CD14-positive monocyte (primary cell): Measurements from ENCODE around the gene CLN5. TPM values are rescaled to one million over a fixed set of nuclear protein-coding genes. Genes with fewer than 3 reads are reported as not detected.

ENCODE experiments used
- DNase-seq, 3 donors: peaks; one replicate each; pipeline ENCODE4 v3.0.0-alpha.2; 2011 to 2022
- H2AFZ ChIP-seq: 2 replicates; pipeline ENCODE4 v1.6.0; 2012; ENCODE audit warnings: mild to moderate bottlenecking, low read depth, low read length, inconsistent platforms; ENCODE audit not compliant: insufficient read depth, poor library complexity, severe bottlenecking
- H3K27ac ChIP-seq, 2 donors: 1 replicate in 1 of 2; 2 replicates in 1 of 2; pipeline ENCODE4 v1.5.1; 2012 to 2013; ENCODE audit warnings: low read length in 2 of 2, control low read depth in 1 of 2, inconsistent platforms in 1 of 2, low read depth in 1 of 2, mild to moderate bottlenecking in 1 of 2
- H3K27me3 ChIP-seq, 2 donors: one replicate each; pipeline versions ENCODE4 v1.6.0 to v1.6.1; 2011 to 2013; ENCODE audit warnings: low read length in 2 of 2; ENCODE audit not compliant: control insufficient read depth in 2 of 2, insufficient read depth in 2 of 2
- H3K36me3 ChIP-seq, 2 donors: replicated peaks in 1 of 2; 1 replicate in 1 of 2; 2 replicates in 1 of 2; pipeline versions ENCODE4 v1.5.1 to v1.6.1; 2012 to 2013; ENCODE audit warnings: low read length in 2 of 2, control low read depth in 1 of 2, inconsistent platforms in 1 of 2, mild to moderate bottlenecking in 1 of 2; ENCODE audit not compliant: insufficient read depth in 2 of 2, control insufficient read depth in 1 of 2
- H3K4me1 ChIP-seq, 2 donors: 1 replicate in 1 of 2; 2 replicates in 1 of 2; pipeline versions ENCODE4 v1.5.1 to v1.6.1; 2012 to 2013; ENCODE audit warnings: low read length in 2 of 2, control low read depth in 1 of 2, inconsistent platforms in 1 of 2, mild to moderate bottlenecking in 1 of 2, moderate library complexity in 1 of 2; ENCODE audit not compliant: insufficient read depth in 2 of 2, control insufficient read depth in 1 of 2
- H3K4me2 ChIP-seq: replicated peaks from 2 replicates; pipeline ENCODE3; 2012; ENCODE audit warnings: low read length, moderate library complexity, mild to moderate bottlenecking; ENCODE audit not compliant: poor library complexity, severe bottlenecking; ENCODE audit errors: extremely low read depth
- H3K4me3 ChIP-seq, 3 experiments: fragments of 200-600 bp in 1 of 3; sonication (generic) in 1 of 3; replicated peaks in 1 of 3; 1 replicate in 2 of 3; 2 replicates in 1 of 3; pipeline ENCODE4 v1.5.1; 2011 to 2013; ENCODE audit warnings: low read length in 3 of 3, mild to moderate bottlenecking in 3 of 3, control low read depth in 2 of 3, low read depth in 2 of 3, inconsistent platforms in 1 of 3, moderate library complexity in 1 of 3
- H3K79me2 ChIP-seq: 2 replicates; pipeline ENCODE4 v1.6.0; 2012; ENCODE audit warnings: mild to moderate bottlenecking, control low read depth, inconsistent platforms, low read length, moderate library complexity; ENCODE audit not compliant: insufficient read depth
- H3K9ac ChIP-seq: 2 replicates; pipeline ENCODE4 v1.6.0; 2017; ENCODE audit warnings: low read length, mild to moderate bottlenecking; ENCODE audit not compliant: insufficient read depth, poor library complexity, severe bottlenecking
- H3K9me3 ChIP-seq, 2 donors: replicated peaks in 1 of 2; 1 replicate in 1 of 2; 2 replicates in 1 of 2; pipeline versions ENCODE4 v1.5.1 to v1.6.1; 2012 to 2013; ENCODE audit warnings: low read length in 2 of 2, control low read depth in 1 of 2; ENCODE audit not compliant: control insufficient read depth in 1 of 2, insufficient read depth in 1 of 2
- H4K20me1 ChIP-seq: 2 replicates; pipeline ENCODE4 v1.6.0; 2012; ENCODE audit warnings: mild to moderate bottlenecking, low read length, control low read depth, moderate library complexity; ENCODE audit not compliant: insufficient read depth
- H3K27ac Mint-ChIP-seq, 7 donors: one replicate each; pipeline ENCODE4 v1.8.0; 2020; ENCODE audit warnings: mild to moderate bottlenecking in 7 of 7, mixed read lengths in 7 of 7, moderate library complexity in 6 of 7, inconsistent platforms in 2 of 7
- H3K27me3 Mint-ChIP-seq, 3 donors: one replicate each; pipeline ENCODE4 v1.8.0; 2021 to 2022; ENCODE audit warnings: low read depth in 3 of 3, mild to moderate bottlenecking in 3 of 3, mixed read lengths in 3 of 3, moderate library complexity in 3 of 3, inconsistent platforms in 1 of 3
- H3K36me3 Mint-ChIP-seq, 2 donors: one replicate each; pipeline ENCODE4 v1.8.0; 2020; ENCODE audit warnings: mixed read lengths in 2 of 2, inconsistent platforms in 1 of 2, mild to moderate bottlenecking in 1 of 2
- H3K4me1 Mint-ChIP-seq: one replicate; pipeline ENCODE4 v1.8.0; 2020; ENCODE audit warnings: mild to moderate bottlenecking, mixed read lengths
- H3K4me3 Mint-ChIP-seq, 2 donors: one replicate each; pipeline ENCODE4 v1.8.0; 2020; ENCODE audit warnings: mild to moderate bottlenecking in 2 of 2, mixed read lengths in 2 of 2, moderate library complexity in 1 of 2
- H3K9me3 Mint-ChIP-seq, 7 donors: one replicate each; pipeline ENCODE4 v1.8.0; 2020 to 2022; ENCODE audit warnings: mixed read lengths in 7 of 7, mild to moderate bottlenecking in 6 of 7, moderate library complexity in 6 of 7, inconsistent platforms in 2 of 7
- whole genome bisulfite sequencing: methylation state at CpG from one replicate; pipeline ENCODE4 v1.1.5; 2013; ENCODE audit warnings: missing lambda C conversion rate; ENCODE audit not compliant: insufficient coverage; 5-methylcytosine and 5-hydroxymethylcytosine counted together
- intact Hi-C, 2 donors: fragments of 100-400 bp; cut with micrococcal nuclease; formaldehyde crosslinking; loops; one replicate each; pipeline versions ENCODE4 v1.15.0 to v1.15.1; 2023
- polyA plus RNA-seq, 3 donors: library from polyadenylated mRNA; depleted of rRNA in 1 of 3; unstranded in 2 of 3; stranded (reverse) in 1 of 3; fragments of 300-500 nt in 2 of 3; fragments of >200 nt in 1 of 3; fragmentation: Illumina TruSeq in 2 of 3; gene quantifications; 1 replicate in 2 of 3; 2 replicates in 1 of 3; pipeline ENCODE4 v1.2.3, GENCODE V29; 2012 to 2021
- TF ChIP-seq, protein P1 (sequence below): fragments of 200-600 bp; IDR thresholded peaks from one replicate; pipeline ENCODE4 v1.8.0; 2022; ENCODE audit warnings: antibody characterized with exemption, mild to moderate bottlenecking

The CLN5 gene
- polyA plus RNA-seq, 3 donors: 9.8 to 22.1 (median 21.5) TPM

DNA sequence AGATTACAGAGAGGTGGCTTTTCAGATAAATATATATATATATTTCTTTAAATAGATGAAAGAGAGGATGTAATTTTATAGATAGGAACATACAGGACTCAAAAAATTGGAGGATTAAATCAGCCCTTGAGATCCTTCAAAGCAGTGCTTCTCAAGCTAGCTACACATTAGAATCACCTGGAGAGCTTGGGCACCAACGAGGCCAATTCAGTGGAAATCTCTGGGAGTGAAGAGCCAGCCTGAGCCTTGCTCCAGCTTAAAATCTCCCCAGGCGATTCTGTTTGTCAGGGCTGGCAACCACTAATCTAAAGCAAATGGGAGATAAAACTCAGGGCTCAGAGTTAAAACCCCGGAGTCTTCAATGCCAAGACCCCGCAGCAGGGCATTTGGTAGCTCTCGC is 15.0 kb upstream of the CLN5 start:
- Histone ChIP-seq H3K4me2 (no peak overlapping the region), H3K9me3 (no peaks in the 10 kb centered on the region), H3K27ac (no peak overlapping the region), H3K4me1 (peaks cover 5 to 6% of the 10 kb centered on the region in 2 donors), H2AFZ (no peak overlapping the region), H3K9ac (no peak overlapping the region), H3K79me2 (no peaks in the 10 kb centered on the region), H4K20me1 (no peaks in the 10 kb centered on the region), H3K36me3 (no peaks in the 10 kb centered on the region), H3K27me3 (peaks cover 5 to 9% of the 10 kb centered on the region in 2 donors), H3K4me3 (no peak overlapping the region)
- H3K36me3 Mint-ChIP-seq: no peaks in the 10 kb centered on the region
- intact Hi-C loops: loop anchor here in 1 of 2 donors (5.0 kb wide), 1 partner anchor 40 kb away; no protein-coding TSS in a partner anchor
- H3K27me3 Mint-ChIP-seq: peaks cover 22 to 37% (median 25%) of the 10 kb centered on the region in 3 donors
- H3K4me3 Mint-ChIP-seq: no peak overlapping the region
- DNase-seq: no peak
- no peak overlapping the region for H3K27ac Mint-ChIP-seq
- WGBS: 72% methylated on average over 2 of the region's 5 CpGs
- H3K4me1 Mint-ChIP-seq: peaks cover 13% of the 10 kb centered on the region
- TF ChIP-seq, protein P1, sequence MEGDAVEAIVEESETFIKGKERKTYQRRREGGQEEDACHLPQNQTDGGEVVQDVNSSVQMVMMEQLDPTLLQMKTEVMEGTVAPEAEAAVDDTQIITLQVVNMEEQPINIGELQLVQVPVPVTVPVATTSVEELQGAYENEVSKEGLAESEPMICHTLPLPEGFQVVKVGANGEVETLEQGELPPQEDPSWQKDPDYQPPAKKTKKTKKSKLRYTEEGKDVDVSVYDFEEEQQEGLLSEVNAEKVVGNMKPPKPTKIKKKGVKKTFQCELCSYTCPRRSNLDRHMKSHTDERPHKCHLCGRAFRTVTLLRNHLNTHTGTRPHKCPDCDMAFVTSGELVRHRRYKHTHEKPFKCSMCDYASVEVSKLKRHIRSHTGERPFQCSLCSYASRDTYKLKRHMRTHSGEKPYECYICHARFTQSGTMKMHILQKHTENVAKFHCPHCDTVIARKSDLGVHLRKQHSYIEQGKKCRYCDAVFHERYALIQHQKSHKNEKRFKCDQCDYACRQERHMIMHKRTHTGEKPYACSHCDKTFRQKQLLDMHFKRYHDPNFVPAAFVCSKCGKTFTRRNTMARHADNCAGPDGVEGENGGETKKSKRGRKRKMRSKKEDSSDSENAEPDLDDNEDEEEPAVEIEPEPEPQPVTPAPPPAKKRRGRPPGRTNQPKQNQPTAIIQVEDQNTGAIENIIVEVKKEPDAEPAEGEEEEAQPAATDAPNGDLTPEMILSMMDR: no peak
- H3K9me3 Mint-ChIP-seq: peaks cover 0 to 4% (median 0%) of the 10 kb centered on the region in 7 donors

- Histone ChIP-seq H3K9ac (no peak overlapping the region), H3K79me2 (no peaks in the 10 kb centered on the region), H3K27me3 (peaks cover 5 to 9% of the 10 kb centered on the region in 2 donors), H4K20me1 (no peaks in the 10 kb centered on the region), H2AFZ (peak overlapping the region; percentile 41), H3K4me2 (peak overlapping the region; percentile 39), H3K4me1 (peaks cover 5 to 6% of the 10 kb centered on the region in 2 donors), H3K36me3 (no peaks in the 10 kb centered on the region), H3K9me3 (no peaks in the 10 kb centered on the region), H3K27ac (no peak overlapping the region), H3K4me3 (no peak overlapping the region)
- intact Hi-C loops: no loop called here
- H3K36me3 Mint-ChIP-seq: no peaks in the 10 kb centered on the region
- no peak overlapping the region for H3K27ac Mint-ChIP-seq
- peaks cover 22 to 25% (median 25%) of the 10 kb centered on the region in 3 donors for H3K27me3 Mint-ChIP-seq
- 0% methylated on average over 14 of the region's 34 CpGs for WGBS
- H3K9me3 Mint-ChIP-seq: peaks cover 0 to 3% (median 0%) of the 10 kb centered on the region in 7 donors
- H3K4me3 Mint-ChIP-seq: peak overlapping the region; percentile 34 to 77
- peaks cover 4% of the 10 kb centered on the region for H3K4me1 Mint-ChIP-seq
- peak; percentile 56 to 73 (median 65) for DNase-seq
- TF ChIP-seq, protein P1: peak; percentile 98
Observed at GRCh38 chr13:76980075-76980718, 11.7 kb upstream of the CLN5 start.
